Ishikawa (cell line): Measurements from ENCODE around the gene CHCHD1.

Experiments
- CREB1 ChIP-seq: IDR thresholded peaks from 2 replicates; pipeline ENCODE4 v1.6.1; 2012; ENCODE audit warnings: low read depth
- EP300 ChIP-seq: IDR thresholded peaks from 2 replicates; pipeline ENCODE4 v1.6.1; 2012; ENCODE audit warnings: borderline replicate concordance
- TAF1 ChIP-seq: IDR thresholded peaks from 2 replicates; pipeline ENCODE4 v1.6.1; 2012; ENCODE audit warnings: low read depth, mild to moderate bottlenecking
- TCF12 ChIP-seq: IDR thresholded peaks from 2 replicates; pipeline ENCODE4 v1.6.1; 2012; ENCODE audit warnings: low read depth
- YY1 ChIP-seq: IDR thresholded peaks from 2 replicates; pipeline ENCODE4 v1.6.1; 2012; ENCODE audit warnings: low read depth

DNA sequence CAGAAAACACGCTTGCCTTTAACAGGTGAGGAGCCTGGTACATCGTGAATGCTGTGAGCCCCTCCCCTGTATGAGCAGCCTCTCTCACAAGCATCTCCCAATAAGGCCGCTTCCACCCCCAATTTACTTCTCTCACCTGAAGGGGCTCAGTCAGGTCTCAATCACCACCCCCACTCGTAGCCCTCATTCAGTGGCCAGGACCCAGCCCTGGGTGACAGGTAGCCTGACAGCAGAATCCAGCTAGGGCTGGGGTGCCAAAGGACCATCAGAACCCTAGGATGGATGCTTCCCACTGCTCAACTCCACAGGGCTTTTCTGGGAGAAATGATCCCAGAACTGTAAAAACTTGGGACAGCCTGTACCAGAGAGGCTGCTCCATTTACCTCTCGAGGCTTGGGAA is 36.0 kb downstream of the CHCHD1 start:
- TF ChIP-seq EP300 (no peak), TCF12 (no peak), CREB1 (no peak), TAF1 (no peak), YY1 (no peak)
